ENCODE results near the gene EFCAB6.

- TF ChIP-seq CTCF (IDR thresholded peaks at IDR 0.05) (no peak), POLR2A (IDR thresholded peaks at IDR 0.05) (no peak)
These were observed 29.7 kb downstream of the EFCAB6 start for GRCh38 chr22:43782448-43782847.

Data from adrenal gland (tissue), 5 donors.